Glutamatergic neuron (in vitro differentiated cells): ENCODE data around the gene USP47. TPM values are rescaled to one million over a fixed set of nuclear protein-coding genes. Genes with fewer than 3 reads are reported as not detected.

Experiments
- DNase-seq: peaks from one replicate; pipeline ENCODE4 v3.0.0; 2022
- H3K27ac Mint-ChIP-seq: one replicate; pipeline ENCODE4 v1.8.0; 2020; ENCODE audit warnings: mild to moderate bottlenecking, mixed read lengths, inconsistent platforms; ENCODE audit not compliant: unreplicated experiment
- H3K27me3 Mint-ChIP-seq: one replicate; pipeline ENCODE4 v1.8.0; 2020; ENCODE audit warnings: mild to moderate bottlenecking, moderate library complexity, mixed read lengths, inconsistent platforms; ENCODE audit not compliant: unreplicated experiment
- H3K36me3 Mint-ChIP-seq: one replicate; pipeline ENCODE4 v1.8.0; 2020; ENCODE audit warnings: mild to moderate bottlenecking, mixed read lengths, inconsistent platforms; ENCODE audit not compliant: unreplicated experiment
- H3K4me1 Mint-ChIP-seq: one replicate; pipeline ENCODE4 v1.8.0; 2020; ENCODE audit warnings: mild to moderate bottlenecking, low read depth, mixed read lengths, inconsistent platforms; ENCODE audit not compliant: unreplicated experiment
- H3K4me3 Mint-ChIP-seq: one replicate; pipeline ENCODE4 v1.8.0; 2020; ENCODE audit warnings: mild to moderate bottlenecking, mixed read lengths, inconsistent platforms; ENCODE audit not compliant: unreplicated experiment
- H3K9me3 Mint-ChIP-seq: one replicate; pipeline ENCODE4 v1.8.0; 2020; ENCODE audit warnings: mild to moderate bottlenecking, moderate library complexity, mixed read lengths, inconsistent platforms; ENCODE audit not compliant: unreplicated experiment
- CTCF ChIP-seq: fragments of 200-600 bp; sonication (generic); IDR thresholded peaks from one replicate; pipeline ENCODE4 v1.5.0; 2021; ENCODE audit not compliant: partially characterized antibody, unreplicated experiment
- total RNA-seq: library from RNA; stranded (reverse); fragmentation: NEBNext Ultra II Directional; extraction: Animal tissue kit (Norgen Biotek cat#: 25700); gene quantifications from one replicate; pipeline ENCODE4 v1.2.1, GENCODE V29; 2021; ENCODE audit not compliant: unreplicated experiment

USP47 gene
- total RNA-seq, 1 donor from 2014 or later, result 63.4 TPM

GRCh38 chr11:11946878-11947277, 105.1 kb downstream of the USP47 start:
- Mint-ChIP-seq H3K9me3 (no peaks in the 10 kb centered on the region), H3K27ac (no peak overlapping the region), H3K4me1 (no peaks in the 10 kb centered on the region), H3K27me3 (no peaks in the 10 kb centered on the region), H3K4me3 (no peak overlapping the region), H3K36me3 (no peaks in the 10 kb centered on the region)
- no peak for TF ChIP-seq CTCF
- no peak for DNase-seq

DNA sequence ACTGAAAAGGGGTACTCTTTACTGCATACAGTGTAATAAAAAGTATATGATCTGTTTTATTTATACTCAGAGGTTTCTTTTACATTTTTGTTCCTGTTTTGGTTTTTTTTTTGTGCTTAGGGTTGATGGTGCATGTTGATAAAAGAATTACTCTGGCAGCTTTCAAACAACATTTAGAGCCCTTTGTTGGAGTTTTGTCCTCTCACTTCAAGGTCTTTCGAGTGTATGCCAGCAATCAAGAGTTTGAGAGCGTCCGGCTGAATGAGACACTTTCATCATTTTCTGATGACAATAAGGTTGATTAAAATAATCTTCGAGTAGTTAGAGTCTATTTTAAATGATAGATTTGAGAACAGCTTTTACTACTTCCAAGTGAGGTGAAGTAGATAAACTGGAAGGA, 106.1 kb downstream of the USP47 start:
- H3K36me3 Mint-ChIP-seq, result peaks cover 4% of the 10 kb centered on the region
- no peak overlapping the region for H3K27ac Mint-ChIP-seq
- no peak for TF ChIP-seq CTCF
- no peaks in the 10 kb centered on the region for H3K27me3 Mint-ChIP-seq
- H3K4me3 Mint-ChIP-seq, result no peak overlapping the region
- DNase-seq, result no peak
- H3K9me3 Mint-ChIP-seq, result no peaks in the 10 kb centered on the region
- no peaks in the 10 kb centered on the region for H3K4me1 Mint-ChIP-seq

- no peak overlapping the region for H3K4me3 Mint-ChIP-seq
- TF ChIP-seq CTCF, result no peak
- H3K27ac Mint-ChIP-seq, result no peak overlapping the region
- H3K27me3 Mint-ChIP-seq, result no peaks in the 10 kb centered on the region
- H3K36me3 Mint-ChIP-seq, result peaks cover 4% of the 10 kb centered on the region
- no peak for DNase-seq
- no peaks in the 10 kb centered on the region for H3K4me1 Mint-ChIP-seq
- no peaks in the 10 kb centered on the region for H3K9me3 Mint-ChIP-seq
These were observed 106.6 kb downstream of the USP47 start for GRCh38 chr11:11948242-11948947.

DNA sequence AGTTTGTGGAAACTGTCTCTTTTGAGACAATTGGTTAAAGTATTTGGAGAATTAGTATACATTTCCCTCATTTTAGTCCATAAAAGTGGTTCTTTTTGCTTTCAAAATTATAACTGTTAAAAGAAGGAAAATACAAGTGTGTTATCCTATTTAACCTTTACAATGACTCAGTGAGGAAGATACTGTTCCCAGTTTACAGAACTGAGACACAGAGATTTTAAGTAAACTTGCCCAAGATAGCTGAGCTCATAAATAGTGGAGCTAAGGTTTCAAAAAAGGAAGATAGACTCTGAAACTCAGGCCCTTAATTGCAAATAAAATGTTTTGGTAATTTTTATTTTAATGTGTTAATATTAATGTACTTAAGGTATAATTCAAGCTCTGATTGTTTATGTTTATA, 107.7 kb downstream of the USP47 start:
- H3K4me1 Mint-ChIP-seq, result no peaks in the 10 kb centered on the region
- no peaks in the 10 kb centered on the region for H3K9me3 Mint-ChIP-seq
- peaks cover 4% of the 10 kb centered on the region for H3K36me3 Mint-ChIP-seq
- no peak for TF ChIP-seq CTCF
- H3K27ac Mint-ChIP-seq, result no peak overlapping the region
- H3K27me3 Mint-ChIP-seq, result no peaks in the 10 kb centered on the region
- no peak for DNase-seq
- H3K4me3 Mint-ChIP-seq, result no peak overlapping the region

- H3K27ac Mint-ChIP-seq, result no peak overlapping the region
- no peak for TF ChIP-seq CTCF
- no peaks in the 10 kb centered on the region for H3K9me3 Mint-ChIP-seq
- DNase-seq, result no peak
- peaks cover 5% of the 10 kb centered on the region for H3K4me1 Mint-ChIP-seq
- no peaks in the 10 kb centered on the region for H3K27me3 Mint-ChIP-seq
- H3K4me3 Mint-ChIP-seq, result no peak overlapping the region
- H3K36me3 Mint-ChIP-seq, result peaks cover 4% of the 10 kb centered on the region
These were observed 110.3 kb downstream of the USP47 start for GRCh38 chr11:11952036-11952435.
